NB4 (cell line): ENCODE data around the gene SPRYD4.

Source experiments
- CTCF ChIP-seq: IDR thresholded peaks from one replicate; pipeline ENCODE4 v1.5.1; 2012; ENCODE audit warnings: low read depth, low read length
- MAX ChIP-seq: IDR thresholded peaks from 2 replicates; pipeline ENCODE4 v1.6.1; 2011; ENCODE audit warnings: low read depth, low read length
- MYC ChIP-seq: IDR thresholded peaks from 2 replicates; pipeline ENCODE4 v1.6.1; 2011; ENCODE audit warnings: low read depth, low read length

- no peak for TF ChIP-seq CTCF
- TF ChIP-seq MYC: no peak
- TF ChIP-seq MAX: no peak
These were observed 53.4 kb downstream of the SPRYD4 start, which contains the start of gene RBMS2 for GRCh38 chr12:56521590-56522371.
